Measurements from ENCODE around the gene PHC3.

PHC3 gene

DNA sequence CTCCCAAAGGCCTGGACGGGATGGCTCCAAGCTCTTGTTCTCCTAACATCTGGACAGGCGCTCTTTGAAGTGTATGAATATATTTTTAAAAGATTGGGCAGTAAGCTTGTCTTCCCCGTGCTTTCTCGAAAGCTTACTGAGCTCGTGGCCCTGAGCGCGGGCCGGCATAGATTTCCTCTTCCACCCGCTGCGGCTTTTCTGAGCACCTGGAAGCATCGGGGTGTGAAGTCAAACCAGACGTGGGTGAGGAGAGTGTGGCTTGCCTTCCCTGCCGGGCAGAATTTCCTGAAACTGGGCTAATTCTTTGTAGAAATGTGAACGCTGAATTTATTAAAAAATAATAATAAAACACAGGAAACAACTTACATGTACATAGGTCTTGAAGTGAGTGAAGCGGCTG is 117.8 kb downstream of the PHC3 start:
- no peaks in the 10 kb centered on the region for H3K79me1 ChIP-seq (replicated peaks; ENCODE audit: low read length, poor library complexity, severe bottlenecking)
- H3K9me3 ChIP-seq (ENCODE audit: control insufficient read depth, low read length): no peaks in the 10 kb centered on the region

GRCh38 chr3:170062769-170063168 is 118.8 kb downstream of the PHC3 start:
- Histone ChIP-seq H2BK120ac (ENCODE audit: low read depth, low read length) (no peak overlapping the region), H3K9me3 (ENCODE audit: control insufficient read depth, low read length) (no peaks in the 10 kb centered on the region), H4K8ac (ENCODE audit: low read length) (no peak overlapping the region), H3K27me3 (ENCODE audit: control insufficient read depth in 1 of 2, insufficient read depth in 1 of 2, low read length in 2 of 2) (no peaks in the 10 kb centered on the region), H2BK12ac (ENCODE audit: low read length in 2 of 2) (no peak overlapping the region), H3K14ac (ENCODE audit: low read length in 2 of 2) (no peak overlapping the region), H3K4me3 (ENCODE audit: insufficient read depth in 1 of 2, low read depth in 1 of 2, low read length in 2 of 2) (no peak overlapping the region), H3K18ac (ENCODE audit: low read depth in 1 of 2, low read length in 2 of 2) (no peak overlapping the region), H3K27ac (ENCODE audit: low read length, poor library complexity, severe bottlenecking) (no peak overlapping the region), H3K4me1 (ENCODE audit: control insufficient read depth, insufficient read depth, low read depth, low read length) (peaks cover 1% of the 10 kb centered on the region), H2BK5ac (ENCODE audit: low read depth, low read length, poor library complexity, severe bottlenecking) (no peak overlapping the region), H2BK15ac (ENCODE audit: low read depth, poor library complexity, severe bottlenecking) (no peak overlapping the region), H3K4ac (ENCODE audit: low read depth in 1 of 2, low read length in 2 of 2) (no peak overlapping the region), H3K23ac (ENCODE audit: low read length in 2 of 2) (no peak overlapping the region), H3K36me3 (ENCODE audit: control insufficient read depth in 1 of 2, insufficient read depth in 2 of 2, low read depth in 1 of 2, low read length in 2 of 2) (no peaks in the 10 kb centered on the region), H3K79me1 (replicated peaks; ENCODE audit: low read length, poor library complexity, severe bottlenecking) (no peaks in the 10 kb centered on the region), H2AFZ (ENCODE audit: low read depth, low read length) (no peak overlapping the region), H3K4me2 (ENCODE audit: low read length, poor library complexity, severe bottlenecking) (no peak overlapping the region), H2AK5ac (ENCODE audit: low read length, severe bottlenecking) (no peak overlapping the region), H4K91ac (ENCODE audit: low read length) (no peak overlapping the region), H3K9ac (ENCODE audit: low read length) (no peak overlapping the region)
- WGBS: 97% methylated on average over 14 of the region's 16 CpGs
- no peak for DNase-seq

More for the DNA sequence above, 117.8 kb downstream of the PHC3 start:
- H3K9ac ChIP-seq (ENCODE audit: low read length): no peak overlapping the region
- no peak overlapping the region for H2BK120ac ChIP-seq (ENCODE audit: low read depth, low read length)
- H4K8ac ChIP-seq (ENCODE audit: low read length): no peak overlapping the region
- H3K27me3 ChIP-seq (ENCODE audit: control insufficient read depth in 1 of 2, insufficient read depth in 1 of 2, low read length in 2 of 2): no peaks in the 10 kb centered on the region
- no peak overlapping the region for H3K18ac ChIP-seq (ENCODE audit: low read depth in 1 of 2, low read length in 2 of 2)
- WGBS: 96% methylated on average over 11 of the region's 15 CpGs
- no peak overlapping the region for H3K27ac ChIP-seq (ENCODE audit: low read length, poor library complexity, severe bottlenecking)
- H3K4me1 ChIP-seq (ENCODE audit: control insufficient read depth, insufficient read depth, low read depth, low read length): peaks cover 1% of the 10 kb centered on the region
- H4K91ac ChIP-seq (ENCODE audit: low read length): no peak overlapping the region
- H2BK15ac ChIP-seq (ENCODE audit: low read depth, poor library complexity, severe bottlenecking): no peak overlapping the region
- H2AFZ ChIP-seq (ENCODE audit: low read depth, low read length): no peak overlapping the region
- H2BK12ac ChIP-seq (ENCODE audit: low read length in 2 of 2): no peak overlapping the region
- H2AK5ac ChIP-seq (ENCODE audit: low read length, severe bottlenecking): no peak overlapping the region
- no peak overlapping the region for H2BK5ac ChIP-seq (ENCODE audit: low read depth, low read length, poor library complexity, severe bottlenecking)
- no peak overlapping the region for H3K14ac ChIP-seq (ENCODE audit: low read length in 2 of 2)
- H3K36me3 ChIP-seq (ENCODE audit: control insufficient read depth in 1 of 2, insufficient read depth in 2 of 2, low read depth in 1 of 2, low read length in 2 of 2): no peaks in the 10 kb centered on the region
- H3K4ac ChIP-seq (ENCODE audit: low read depth in 1 of 2, low read length in 2 of 2): no peak overlapping the region
- H3K23ac ChIP-seq (ENCODE audit: low read length in 2 of 2): no peak overlapping the region
- no peak for DNase-seq
- no peak overlapping the region for H3K4me2 ChIP-seq (ENCODE audit: low read length, poor library complexity, severe bottlenecking)
- no peak overlapping the region for H3K4me3 ChIP-seq (ENCODE audit: insufficient read depth in 1 of 2, low read depth in 1 of 2, low read length in 2 of 2)

- Histone ChIP-seq H3K79me1 (replicated peaks; ENCODE audit: low read length, poor library complexity, severe bottlenecking) (no peaks in the 10 kb centered on the region), H3K27me3 (ENCODE audit: control insufficient read depth in 1 of 2, insufficient read depth in 1 of 2, low read length in 2 of 2) (no peaks in the 10 kb centered on the region), H3K9me3 (ENCODE audit: control insufficient read depth, low read length) (no peaks in the 10 kb centered on the region), H3K4ac (ENCODE audit: low read depth in 1 of 2, low read length in 2 of 2) (no peak overlapping the region), H2BK12ac (ENCODE audit: low read length in 2 of 2) (no peak overlapping the region), H3K27ac (ENCODE audit: low read length, poor library complexity, severe bottlenecking) (no peak overlapping the region), H3K14ac (ENCODE audit: low read length in 2 of 2) (no peak overlapping the region), H3K18ac (ENCODE audit: low read depth in 1 of 2, low read length in 2 of 2) (no peak overlapping the region), H2BK5ac (ENCODE audit: low read depth, low read length, poor library complexity, severe bottlenecking) (no peak overlapping the region), H2BK15ac (ENCODE audit: low read depth, poor library complexity, severe bottlenecking) (no peak overlapping the region), H4K8ac (ENCODE audit: low read length) (no peak overlapping the region), H3K4me2 (ENCODE audit: low read length, poor library complexity, severe bottlenecking) (no peak overlapping the region), H3K9ac (ENCODE audit: low read length) (no peak overlapping the region), H4K91ac (ENCODE audit: low read length) (no peak overlapping the region), H2AK5ac (ENCODE audit: low read length, severe bottlenecking) (no peak overlapping the region), H3K4me3 (ENCODE audit: insufficient read depth in 1 of 2, low read depth in 1 of 2, low read length in 2 of 2) (no peak overlapping the region), H3K4me1 (ENCODE audit: control insufficient read depth, insufficient read depth, low read depth, low read length) (peaks cover 3% of the 10 kb centered on the region), H2BK120ac (ENCODE audit: low read depth, low read length) (no peak overlapping the region), H2AFZ (ENCODE audit: low read depth, low read length) (no peak overlapping the region), H3K36me3 (ENCODE audit: control insufficient read depth in 1 of 2, insufficient read depth in 2 of 2, low read depth in 1 of 2, low read length in 2 of 2) (no peaks in the 10 kb centered on the region), H3K23ac (ENCODE audit: low read length in 2 of 2) (no peak overlapping the region)
- DNase-seq: no peak
- WGBS: 96% methylated on average over 20 of the region's 20 CpGs
Measured at GRCh38 chr3:170062068-170062467, 119.5 kb downstream of the PHC3 start.

DNA sequence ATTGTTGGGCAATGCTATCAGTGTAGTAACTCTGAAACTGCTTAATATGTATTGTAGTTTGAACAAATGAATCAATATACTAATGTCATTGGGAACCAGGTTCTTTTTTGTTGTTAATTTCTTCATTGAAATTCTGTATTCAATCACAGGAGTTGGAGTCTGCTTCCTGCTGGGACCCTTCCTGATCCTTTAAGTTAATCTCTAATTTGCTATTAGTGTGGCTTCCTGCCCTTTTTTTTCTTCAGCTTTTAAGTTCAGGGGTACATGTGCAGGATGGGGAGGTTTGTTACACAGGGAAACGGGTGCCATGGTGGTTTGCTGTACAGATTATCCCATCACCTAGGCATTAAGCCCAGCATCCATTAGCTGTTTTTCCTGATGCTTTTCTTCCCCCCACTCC is 122.1 kb downstream of the PHC3 start:
- no peak overlapping the region for H2BK5ac ChIP-seq (ENCODE audit: low read depth, low read length, poor library complexity, severe bottlenecking)
- H3K27ac ChIP-seq (ENCODE audit: low read length, poor library complexity, severe bottlenecking): no peak overlapping the region
- H3K23ac ChIP-seq (ENCODE audit: low read length in 2 of 2): no peak overlapping the region
- no peak overlapping the region for H2BK15ac ChIP-seq (ENCODE audit: low read depth, poor library complexity, severe bottlenecking)
- H3K18ac ChIP-seq (ENCODE audit: low read depth in 1 of 2, low read length in 2 of 2): no peak overlapping the region
- H3K9ac ChIP-seq (ENCODE audit: low read length): no peak overlapping the region
- H3K14ac ChIP-seq (ENCODE audit: low read length in 2 of 2): no peak overlapping the region
- H3K4me2 ChIP-seq (ENCODE audit: low read length, poor library complexity, severe bottlenecking): no peak overlapping the region
- H2AFZ ChIP-seq (ENCODE audit: low read depth, low read length): no peak overlapping the region
- no peaks in the 10 kb centered on the region for H3K9me3 ChIP-seq (ENCODE audit: control insufficient read depth, low read length)
- H3K36me3 ChIP-seq (ENCODE audit: control insufficient read depth in 1 of 2, insufficient read depth in 2 of 2, low read depth in 1 of 2, low read length in 2 of 2): no peaks in the 10 kb centered on the region
- no peak overlapping the region for H3K4me3 ChIP-seq (ENCODE audit: insufficient read depth in 1 of 2, low read depth in 1 of 2, low read length in 2 of 2)
- H2BK120ac ChIP-seq (ENCODE audit: low read depth, low read length): no peak overlapping the region
- no peak overlapping the region for H4K91ac ChIP-seq (ENCODE audit: low read length)
- no peaks in the 10 kb centered on the region for H3K27me3 ChIP-seq (ENCODE audit: control insufficient read depth in 1 of 2, insufficient read depth in 1 of 2, low read length in 2 of 2)
- no peak overlapping the region for H3K4ac ChIP-seq (ENCODE audit: low read depth in 1 of 2, low read length in 2 of 2)
- H4K8ac ChIP-seq (ENCODE audit: low read length): no peak overlapping the region
- no peak overlapping the region for H2AK5ac ChIP-seq (ENCODE audit: low read length, severe bottlenecking)
- H3K4me1 ChIP-seq (ENCODE audit: control insufficient read depth, insufficient read depth, low read depth, low read length): peaks cover 2% of the 10 kb centered on the region
- H2BK12ac ChIP-seq (ENCODE audit: low read length in 2 of 2): no peak overlapping the region
- whole genome bisulfite sequencing: 50% methylated on average over 1 of the region's 1 CpG
- no peak for DNase-seq
- H3K79me1 ChIP-seq (replicated peaks; ENCODE audit: low read length, poor library complexity, severe bottlenecking): no peaks in the 10 kb centered on the region
